GM23338 (cell line): Measurements from ENCODE around the gene ACCS. TPM values are rescaled to one million over a fixed set of nuclear protein-coding genes. Genes with fewer than 3 reads are reported as not detected.

Source experiments
- CREB1 ChIP-seq: fragments of 250-450 bp; sonication (Bioruptor Pico); IDR thresholded peaks from 2 replicates; pipeline ENCODE4 v1.5.0; 2020; ENCODE audit warnings: low read depth, mild to moderate bottlenecking, moderate library complexity
- POLR2AphosphoS5 ChIP-seq: IDR thresholded peaks from 2 replicates; pipeline ENCODE4 v1.6.1; 2016; ENCODE audit warnings: antibody characterized with exemption, low read depth
- polyA plus RNA-seq: library from polyadenylated mRNA; unstranded; fragments of >200 nt; fragmentation: Nextera tagmentation; extraction: Ambion mirVana; gene quantifications from 2 replicates; pipeline ENCODE4 v1.2.1, GENCODE V29; 2016
- total RNA-seq: library from RNA; depleted of rRNA; stranded (reverse); fragments of >200 nt; shearing (Covaris generic); gene quantifications from 2 replicates; pipeline ENCODE4 v1.2.3, GENCODE V29; 2014
- TF ChIP-seq, protein P1 (sequence below): fragments of 250-450 bp; sonication (Bioruptor Pico); IDR thresholded peaks from 2 replicates; pipeline ENCODE4 v1.5.0; 2020; ENCODE audit warnings: mild to moderate bottlenecking, moderate library complexity
- TF ChIP-seq, protein P2 (sequence below): IDR thresholded peaks from 2 replicates; pipeline ENCODE4 v1.6.1; 2016; ENCODE audit warnings: antibody characterized with exemption
- TF ChIP-seq, protein P3 (sequence below), 2 experiments: fragments of 200-600 bp in 1 of 2; sonication (generic) in 1 of 2; conservative IDR thresholded peaks; 2 replicates each; pipeline versions ENCODE4 v1.5.1 to v1.6.1; 2016 to 2017; ENCODE audit warnings: antibody characterized with exemption in 2 of 2, low read depth in 2 of 2, mild to moderate bottlenecking in 2 of 2, moderate library complexity in 1 of 2
- TF ChIP-seq, protein P4 (sequence below): IDR thresholded peaks from one replicate; pipeline ENCODE4 v1.6.1; 2018; ENCODE audit warnings: antibody characterized with exemption; ENCODE audit not compliant: unreplicated experiment

The ACCS gene
- total and polyA plus RNA-seq, 2 experiments from 2014 or later: 3.6 to 6.6 TPM

DNA sequence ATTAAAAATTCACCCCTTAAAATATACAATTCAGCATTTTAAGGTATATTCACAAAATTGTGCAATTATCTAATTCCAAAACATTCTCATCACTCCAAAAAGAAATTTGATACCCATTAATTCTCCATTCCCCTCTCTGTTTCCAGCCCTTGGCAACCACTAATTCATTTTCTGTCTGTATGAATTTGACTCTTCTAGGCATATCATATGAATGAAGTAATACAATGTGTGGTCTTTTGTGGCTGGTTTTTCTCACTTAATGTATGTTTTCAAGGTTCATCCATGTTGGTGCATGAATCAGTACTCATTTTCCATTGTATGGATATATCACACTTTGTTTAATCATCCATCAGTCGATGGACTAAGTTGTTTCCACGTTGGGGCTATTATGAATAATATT, 47.2 kb upstream of the ACCS start (continued):
- TF ChIP-seq, protein P1, sequence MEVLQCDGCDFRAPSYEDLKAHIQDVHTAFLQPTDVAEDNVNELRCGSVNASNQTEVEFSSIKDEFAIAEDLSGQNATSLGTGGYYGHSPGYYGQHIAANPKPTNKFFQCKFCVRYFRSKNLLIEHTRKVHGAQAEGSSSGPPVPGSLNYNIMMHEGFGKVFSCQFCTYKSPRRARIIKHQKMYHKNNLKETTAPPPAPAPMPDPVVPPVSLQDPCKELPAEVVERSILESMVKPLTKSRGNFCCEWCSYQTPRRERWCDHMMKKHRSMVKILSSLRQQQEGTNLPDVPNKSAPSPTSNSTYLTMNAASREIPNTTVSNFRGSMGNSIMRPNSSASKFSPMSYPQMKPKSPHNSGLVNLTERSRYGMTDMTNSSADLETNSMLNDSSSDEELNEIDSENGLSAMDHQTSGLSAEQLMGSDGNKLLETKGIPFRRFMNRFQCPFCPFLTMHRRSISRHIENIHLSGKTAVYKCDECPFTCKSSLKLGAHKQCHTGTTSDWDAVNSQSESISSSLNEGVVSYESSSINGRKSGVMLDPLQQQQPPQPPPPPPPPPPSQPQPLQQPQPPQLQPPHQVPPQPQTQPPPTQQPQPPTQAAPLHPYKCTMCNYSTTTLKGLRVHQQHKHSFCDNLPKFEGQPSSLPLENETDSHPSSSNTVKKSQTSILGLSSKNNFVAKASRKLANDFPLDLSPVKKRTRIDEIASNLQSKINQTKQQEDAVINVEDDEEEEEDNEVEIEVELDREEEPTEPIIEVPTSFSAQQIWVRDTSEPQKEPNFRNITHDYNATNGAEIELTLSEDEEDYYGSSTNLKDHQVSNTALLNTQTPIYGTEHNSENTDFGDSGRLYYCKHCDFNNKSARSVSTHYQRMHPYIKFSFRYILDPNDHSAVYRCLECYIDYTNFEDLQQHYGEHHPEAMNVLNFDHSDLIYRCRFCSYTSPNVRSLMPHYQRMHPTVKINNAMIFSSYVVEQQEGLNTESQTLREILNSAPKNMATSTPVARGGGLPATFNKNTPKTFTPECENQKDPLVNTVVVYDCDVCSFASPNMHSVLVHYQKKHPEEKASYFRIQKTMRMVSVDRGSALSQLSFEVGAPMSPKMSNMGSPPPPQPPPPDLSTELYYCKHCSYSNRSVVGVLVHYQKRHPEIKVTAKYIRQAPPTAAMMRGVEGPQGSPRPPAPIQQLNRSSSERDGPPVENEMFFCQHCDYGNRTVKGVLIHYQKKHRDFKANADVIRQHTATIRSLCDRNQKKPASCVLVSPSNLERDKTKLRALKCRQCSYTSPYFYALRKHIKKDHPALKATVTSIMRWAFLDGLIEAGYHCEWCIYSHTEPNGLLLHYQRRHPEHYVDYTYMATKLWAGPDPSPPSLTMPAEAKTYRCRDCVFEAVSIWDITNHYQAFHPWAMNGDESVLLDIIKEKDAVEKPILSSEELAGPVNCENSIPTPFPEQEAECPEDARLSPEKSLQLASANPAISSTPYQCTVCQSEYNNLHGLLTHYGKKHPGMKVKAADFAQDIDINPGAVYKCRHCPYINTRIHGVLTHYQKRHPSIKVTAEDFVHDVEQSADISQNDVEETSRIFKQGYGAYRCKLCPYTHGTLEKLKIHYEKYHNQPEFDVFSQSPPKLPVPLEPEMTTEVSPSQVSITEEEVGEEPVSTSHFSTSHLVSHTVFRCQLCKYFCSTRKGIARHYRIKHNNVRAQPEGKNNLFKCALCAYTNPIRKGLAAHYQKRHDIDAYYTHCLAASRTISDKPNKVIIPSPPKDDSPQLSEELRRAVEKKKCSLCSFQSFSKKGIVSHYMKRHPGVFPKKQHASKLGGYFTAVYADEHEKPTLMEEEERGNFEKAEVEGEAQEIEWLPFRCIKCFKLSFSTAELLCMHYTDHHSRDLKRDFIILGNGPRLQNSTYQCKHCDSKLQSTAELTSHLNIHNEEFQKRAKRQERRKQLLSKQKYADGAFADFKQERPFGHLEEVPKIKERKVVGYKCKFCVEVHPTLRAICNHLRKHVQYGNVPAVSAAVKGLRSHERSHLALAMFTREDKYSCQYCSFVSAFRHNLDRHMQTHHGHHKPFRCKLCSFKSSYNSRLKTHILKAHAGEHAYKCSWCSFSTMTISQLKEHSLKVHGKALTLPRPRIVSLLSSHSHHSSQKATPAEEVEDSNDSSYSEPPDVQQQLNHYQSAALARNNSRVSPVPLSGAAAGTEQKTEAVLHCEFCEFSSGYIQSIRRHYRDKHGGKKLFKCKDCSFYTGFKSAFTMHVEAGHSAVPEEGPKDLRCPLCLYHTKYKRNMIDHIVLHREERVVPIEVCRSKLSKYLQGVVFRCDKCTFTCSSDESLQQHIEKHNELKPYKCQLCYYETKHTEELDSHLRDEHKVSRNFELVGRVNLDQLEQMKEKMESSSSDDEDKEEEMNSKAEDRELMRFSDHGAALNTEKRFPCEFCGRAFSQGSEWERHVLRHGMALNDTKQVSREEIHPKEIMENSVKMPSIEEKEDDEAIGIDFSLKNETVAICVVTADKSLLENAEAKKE (CRISPR knock-in tag): no peak
- TF ChIP-seq, protein P2, sequence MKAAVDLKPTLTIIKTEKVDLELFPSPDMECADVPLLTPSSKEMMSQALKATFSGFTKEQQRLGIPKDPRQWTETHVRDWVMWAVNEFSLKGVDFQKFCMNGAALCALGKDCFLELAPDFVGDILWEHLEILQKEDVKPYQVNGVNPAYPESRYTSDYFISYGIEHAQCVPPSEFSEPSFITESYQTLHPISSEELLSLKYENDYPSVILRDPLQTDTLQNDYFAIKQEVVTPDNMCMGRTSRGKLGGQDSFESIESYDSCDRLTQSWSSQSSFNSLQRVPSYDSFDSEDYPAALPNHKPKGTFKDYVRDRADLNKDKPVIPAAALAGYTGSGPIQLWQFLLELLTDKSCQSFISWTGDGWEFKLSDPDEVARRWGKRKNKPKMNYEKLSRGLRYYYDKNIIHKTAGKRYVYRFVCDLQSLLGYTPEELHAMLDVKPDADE: no peak
- TF ChIP-seq, protein P3, sequence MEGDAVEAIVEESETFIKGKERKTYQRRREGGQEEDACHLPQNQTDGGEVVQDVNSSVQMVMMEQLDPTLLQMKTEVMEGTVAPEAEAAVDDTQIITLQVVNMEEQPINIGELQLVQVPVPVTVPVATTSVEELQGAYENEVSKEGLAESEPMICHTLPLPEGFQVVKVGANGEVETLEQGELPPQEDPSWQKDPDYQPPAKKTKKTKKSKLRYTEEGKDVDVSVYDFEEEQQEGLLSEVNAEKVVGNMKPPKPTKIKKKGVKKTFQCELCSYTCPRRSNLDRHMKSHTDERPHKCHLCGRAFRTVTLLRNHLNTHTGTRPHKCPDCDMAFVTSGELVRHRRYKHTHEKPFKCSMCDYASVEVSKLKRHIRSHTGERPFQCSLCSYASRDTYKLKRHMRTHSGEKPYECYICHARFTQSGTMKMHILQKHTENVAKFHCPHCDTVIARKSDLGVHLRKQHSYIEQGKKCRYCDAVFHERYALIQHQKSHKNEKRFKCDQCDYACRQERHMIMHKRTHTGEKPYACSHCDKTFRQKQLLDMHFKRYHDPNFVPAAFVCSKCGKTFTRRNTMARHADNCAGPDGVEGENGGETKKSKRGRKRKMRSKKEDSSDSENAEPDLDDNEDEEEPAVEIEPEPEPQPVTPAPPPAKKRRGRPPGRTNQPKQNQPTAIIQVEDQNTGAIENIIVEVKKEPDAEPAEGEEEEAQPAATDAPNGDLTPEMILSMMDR (conservative IDR thresholded peaks at IDR 0.05; ENCODE audit: low read depth in 2 of 2): no peak
- TF ChIP-seq POLR2AphosphoS5 (no peak), CREB1 (CRISPR knock-in tag) (no peak)
- TF ChIP-seq, protein P4, sequence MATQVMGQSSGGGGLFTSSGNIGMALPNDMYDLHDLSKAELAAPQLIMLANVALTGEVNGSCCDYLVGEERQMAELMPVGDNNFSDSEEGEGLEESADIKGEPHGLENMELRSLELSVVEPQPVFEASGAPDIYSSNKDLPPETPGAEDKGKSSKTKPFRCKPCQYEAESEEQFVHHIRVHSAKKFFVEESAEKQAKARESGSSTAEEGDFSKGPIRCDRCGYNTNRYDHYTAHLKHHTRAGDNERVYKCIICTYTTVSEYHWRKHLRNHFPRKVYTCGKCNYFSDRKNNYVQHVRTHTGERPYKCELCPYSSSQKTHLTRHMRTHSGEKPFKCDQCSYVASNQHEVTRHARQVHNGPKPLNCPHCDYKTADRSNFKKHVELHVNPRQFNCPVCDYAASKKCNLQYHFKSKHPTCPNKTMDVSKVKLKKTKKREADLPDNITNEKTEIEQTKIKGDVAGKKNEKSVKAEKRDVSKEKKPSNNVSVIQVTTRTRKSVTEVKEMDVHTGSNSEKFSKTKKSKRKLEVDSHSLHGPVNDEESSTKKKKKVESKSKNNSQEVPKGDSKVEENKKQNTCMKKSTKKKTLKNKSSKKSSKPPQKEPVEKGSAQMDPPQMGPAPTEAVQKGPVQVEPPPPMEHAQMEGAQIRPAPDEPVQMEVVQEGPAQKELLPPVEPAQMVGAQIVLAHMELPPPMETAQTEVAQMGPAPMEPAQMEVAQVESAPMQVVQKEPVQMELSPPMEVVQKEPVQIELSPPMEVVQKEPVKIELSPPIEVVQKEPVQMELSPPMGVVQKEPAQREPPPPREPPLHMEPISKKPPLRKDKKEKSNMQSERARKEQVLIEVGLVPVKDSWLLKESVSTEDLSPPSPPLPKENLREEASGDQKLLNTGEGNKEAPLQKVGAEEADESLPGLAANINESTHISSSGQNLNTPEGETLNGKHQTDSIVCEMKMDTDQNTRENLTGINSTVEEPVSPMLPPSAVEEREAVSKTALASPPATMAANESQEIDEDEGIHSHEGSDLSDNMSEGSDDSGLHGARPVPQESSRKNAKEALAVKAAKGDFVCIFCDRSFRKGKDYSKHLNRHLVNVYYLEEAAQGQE: no peak
